ENCODE data around the gene MEAF6.

The MEAF6 gene

DNA sequence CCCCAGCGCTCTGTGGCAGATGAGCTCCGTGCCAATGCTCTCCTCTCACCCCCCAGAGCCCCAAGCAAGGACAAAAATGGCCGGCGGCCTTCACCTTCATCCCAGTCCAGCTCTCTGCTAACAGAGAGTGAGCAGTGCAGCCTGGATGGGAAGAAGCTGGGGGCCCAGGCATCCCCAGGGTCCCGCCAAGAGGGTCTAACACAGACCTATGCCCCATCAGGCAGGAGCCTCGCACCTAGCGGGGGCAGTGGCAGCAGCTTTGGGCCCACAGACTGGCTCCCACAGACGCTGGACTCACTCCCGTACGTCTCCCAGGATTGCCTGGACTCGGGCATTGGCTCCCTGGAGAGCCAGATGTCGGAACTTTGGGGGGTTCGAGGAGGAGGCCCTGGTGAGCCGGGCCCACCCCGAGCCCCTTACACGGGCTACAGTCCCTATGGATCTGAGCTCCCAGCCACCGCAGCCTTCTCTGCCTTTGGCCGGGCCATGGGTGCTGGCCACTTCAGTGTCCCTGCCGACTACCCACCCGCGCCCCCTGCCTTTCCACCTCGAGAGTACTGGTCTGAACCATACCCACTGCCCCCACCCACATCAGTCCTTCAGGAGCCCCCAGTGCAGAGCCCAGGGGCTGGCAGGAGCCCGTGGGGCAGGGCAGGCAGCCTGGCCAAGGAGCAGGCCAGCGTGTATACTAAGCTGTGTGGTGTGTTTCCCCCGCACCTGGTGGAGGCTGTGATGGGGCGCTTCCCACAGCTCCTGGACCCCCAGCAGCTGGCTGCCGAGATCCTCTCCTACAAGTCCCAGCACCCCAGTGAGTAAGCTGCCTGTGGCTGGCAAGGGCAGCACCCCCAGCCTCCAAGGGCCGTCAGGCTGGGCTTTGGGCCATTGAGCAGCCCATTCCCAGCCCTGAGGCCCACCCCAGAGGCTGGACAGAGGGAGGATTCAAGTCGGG lies 31.5 kb downstream of the MEAF6 start:
- Histone ChIP-seq H3K79me2 (ENCODE audit: insufficient read depth, low read length) (peaks cover 10% of the 10 kb centered on the region; the same call in 1 of the 2 replicates), H3K4me2 (ENCODE audit: low read depth, low read length, poor library complexity, severe bottlenecking) (no peak overlapping the region), H3K27me3 (ENCODE audit: low read length) (no peaks in the 10 kb centered on the region), H3K9me2 (replicated peaks; ENCODE audit: insufficient read depth, low read length) (no peaks in the 10 kb centered on the region), H2AFZ (ENCODE audit: low read depth, low read length, severe bottlenecking) (no peak overlapping the region), H3K9me3 (ENCODE audit: insufficient read depth, low read length) (no peaks in the 10 kb centered on the region), H3K9ac (ENCODE audit: low read length) (no peak overlapping the region), H3K27ac (ENCODE audit: low read depth, low read length) (no peak overlapping the region), H3F3A (ENCODE audit: insufficient read depth) (peaks cover 15% of the 10 kb centered on the region), H3K4me3 (ENCODE audit: insufficient read depth, low read length, poor library complexity, severe bottlenecking) (no peak overlapping the region), H4K20me1 (ENCODE audit: low read depth, low read length) (no peaks in the 10 kb centered on the region), H3K36me3 (ENCODE audit: low read length) (no peaks in the 10 kb centered on the region)
- TF ChIP-seq, protein P1, sequence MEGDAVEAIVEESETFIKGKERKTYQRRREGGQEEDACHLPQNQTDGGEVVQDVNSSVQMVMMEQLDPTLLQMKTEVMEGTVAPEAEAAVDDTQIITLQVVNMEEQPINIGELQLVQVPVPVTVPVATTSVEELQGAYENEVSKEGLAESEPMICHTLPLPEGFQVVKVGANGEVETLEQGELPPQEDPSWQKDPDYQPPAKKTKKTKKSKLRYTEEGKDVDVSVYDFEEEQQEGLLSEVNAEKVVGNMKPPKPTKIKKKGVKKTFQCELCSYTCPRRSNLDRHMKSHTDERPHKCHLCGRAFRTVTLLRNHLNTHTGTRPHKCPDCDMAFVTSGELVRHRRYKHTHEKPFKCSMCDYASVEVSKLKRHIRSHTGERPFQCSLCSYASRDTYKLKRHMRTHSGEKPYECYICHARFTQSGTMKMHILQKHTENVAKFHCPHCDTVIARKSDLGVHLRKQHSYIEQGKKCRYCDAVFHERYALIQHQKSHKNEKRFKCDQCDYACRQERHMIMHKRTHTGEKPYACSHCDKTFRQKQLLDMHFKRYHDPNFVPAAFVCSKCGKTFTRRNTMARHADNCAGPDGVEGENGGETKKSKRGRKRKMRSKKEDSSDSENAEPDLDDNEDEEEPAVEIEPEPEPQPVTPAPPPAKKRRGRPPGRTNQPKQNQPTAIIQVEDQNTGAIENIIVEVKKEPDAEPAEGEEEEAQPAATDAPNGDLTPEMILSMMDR (IDR thresholded peaks at IDR 0.05; ENCODE audit: insufficient read depth, low read length, poor library complexity, severe bottlenecking): no peak
- no peak for TF ChIP-seq EZH2phosphoT487 (conservative IDR thresholded peaks at IDR 0.05; ENCODE audit: low read length)

DNA sequence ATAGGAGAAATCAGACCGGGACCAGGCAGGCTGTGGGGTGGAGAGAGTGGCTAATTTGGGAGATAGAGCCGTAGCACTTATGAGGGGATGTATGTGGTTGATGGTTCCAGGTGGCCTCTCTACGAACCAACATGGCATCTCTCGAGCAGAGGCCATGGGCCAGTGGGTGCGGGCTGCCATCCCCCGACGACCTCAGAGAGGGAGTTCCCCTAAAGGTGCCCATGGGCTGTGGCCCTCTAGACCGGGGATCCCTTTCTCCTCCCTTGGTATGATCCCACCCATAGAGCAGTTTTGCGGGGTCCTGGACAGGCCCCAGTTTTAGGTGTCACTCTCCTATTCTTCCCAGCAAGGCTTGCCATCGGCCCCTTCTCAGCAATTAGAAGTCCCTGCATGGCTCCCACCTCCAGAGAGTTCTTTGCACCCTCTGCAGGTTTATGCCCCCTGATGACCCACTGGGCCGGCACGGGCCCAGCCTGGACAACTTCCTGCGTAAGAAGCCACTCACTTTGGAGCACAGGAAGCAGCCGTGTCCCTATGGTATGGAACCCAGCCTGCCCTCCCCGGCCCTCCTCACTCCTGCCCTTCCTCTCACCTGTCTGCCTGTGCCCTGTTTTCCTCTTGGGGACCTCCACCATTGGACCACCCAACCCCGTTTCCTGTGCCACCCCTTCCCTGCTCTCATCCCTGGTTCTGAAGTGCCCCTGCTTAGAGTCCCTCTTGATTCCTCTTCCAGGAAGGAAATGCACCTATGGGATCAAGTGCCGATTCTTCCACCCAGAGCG lies 32.4 kb downstream of the MEAF6 start:
- H3F3A ChIP-seq (ENCODE audit: insufficient read depth): peaks cover 23% of the 10 kb centered on the region

DNA sequence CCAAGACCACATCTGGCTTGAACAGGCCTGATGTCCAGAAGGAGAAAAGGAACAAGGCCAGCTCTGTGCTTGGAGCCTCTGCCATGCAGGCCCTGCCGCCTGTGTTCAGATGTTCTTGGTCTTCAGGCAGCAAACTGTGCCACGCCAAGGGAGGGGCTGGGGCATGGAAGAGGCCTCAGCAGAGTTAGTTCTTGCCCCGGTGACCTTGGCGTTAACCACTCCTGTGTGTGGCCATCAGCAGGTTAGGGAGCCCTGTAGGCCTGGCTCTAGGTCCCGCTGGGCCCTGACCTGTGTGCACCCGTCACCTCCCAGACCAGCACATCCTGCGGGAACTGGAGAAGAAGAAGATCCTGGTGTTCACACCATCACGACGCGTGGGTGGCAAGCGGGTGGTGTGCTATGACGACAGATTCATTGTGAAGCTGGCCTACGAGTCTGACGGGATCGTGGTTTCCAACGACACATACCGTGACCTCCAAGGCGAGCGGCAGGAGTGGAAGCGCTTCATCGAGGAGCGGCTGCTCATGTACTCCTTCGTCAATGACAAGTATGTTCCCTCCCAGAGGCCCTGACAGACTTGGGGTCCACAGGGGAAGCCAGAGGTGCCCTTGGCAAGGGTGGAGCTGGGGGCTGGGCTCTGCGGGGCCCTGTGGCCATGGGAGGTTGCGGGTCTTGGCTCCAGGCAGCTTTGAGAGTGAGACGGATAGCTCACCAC lies 33.1 kb downstream of the MEAF6 start:
- Histone ChIP-seq H3K27ac (ENCODE audit: low read depth, low read length) (no peak overlapping the region), H3F3A (ENCODE audit: insufficient read depth) (peaks cover 23% of the 10 kb centered on the region), H3K9me2 (replicated peaks; ENCODE audit: insufficient read depth, low read length) (no peaks in the 10 kb centered on the region), H3K9me3 (ENCODE audit: insufficient read depth, low read length) (no peaks in the 10 kb centered on the region), H3K4me3 (ENCODE audit: insufficient read depth, low read length, poor library complexity, severe bottlenecking) (no peak overlapping the region), H3K27me3 (ENCODE audit: low read length) (no peaks in the 10 kb centered on the region), H3K79me2 (ENCODE audit: insufficient read depth, low read length) (peaks cover 26% of the 10 kb centered on the region), H3K4me2 (ENCODE audit: low read depth, low read length, poor library complexity, severe bottlenecking) (no peak overlapping the region), H2AFZ (ENCODE audit: low read depth, low read length, severe bottlenecking) (no peak overlapping the region), H3K36me3 (ENCODE audit: low read length) (no peaks in the 10 kb centered on the region), H4K20me1 (ENCODE audit: low read depth, low read length) (no peaks in the 10 kb centered on the region), H3K9ac (ENCODE audit: low read length) (no peak overlapping the region)
- TF ChIP-seq, protein P1 (IDR thresholded peaks at IDR 0.05; ENCODE audit: insufficient read depth, low read length, poor library complexity, severe bottlenecking): no peak
- no peak for TF ChIP-seq EZH2phosphoT487 (conservative IDR thresholded peaks at IDR 0.05; ENCODE audit: low read length)

More for the DNA sequence above, 32.4 kb downstream of the MEAF6 start:
- H3K9me3 ChIP-seq (ENCODE audit: insufficient read depth, low read length): no peaks in the 10 kb centered on the region
- no peaks in the 10 kb centered on the region for H4K20me1 ChIP-seq (ENCODE audit: low read depth, low read length)
- TF ChIP-seq EZH2phosphoT487 (conservative IDR thresholded peaks at IDR 0.05; ENCODE audit: low read length): no peak
- TF ChIP-seq, protein P1 (IDR thresholded peaks at IDR 0.05; ENCODE audit: insufficient read depth, low read length, poor library complexity, severe bottlenecking): no peak
- H3K4me2 ChIP-seq (ENCODE audit: low read depth, low read length, poor library complexity, severe bottlenecking): no peak overlapping the region
- no peaks in the 10 kb centered on the region for H3K9me2 ChIP-seq (replicated peaks; ENCODE audit: insufficient read depth, low read length)
- no peak overlapping the region for H3K4me3 ChIP-seq (ENCODE audit: insufficient read depth, low read length, poor library complexity, severe bottlenecking)
- H2AFZ ChIP-seq (ENCODE audit: low read depth, low read length, severe bottlenecking): no peak overlapping the region
- H3K36me3 ChIP-seq (ENCODE audit: low read length): no peaks in the 10 kb centered on the region
- no peak overlapping the region for H3K9ac ChIP-seq (ENCODE audit: low read length)
- peaks cover 19% of the 10 kb centered on the region for H3K79me2 ChIP-seq (ENCODE audit: insufficient read depth, low read length)
- H3K27ac ChIP-seq (ENCODE audit: low read depth, low read length): no peak overlapping the region
- no peaks in the 10 kb centered on the region for H3K27me3 ChIP-seq (ENCODE audit: low read length)
